Body of pancreas (tissue), 4 donors: ENCODE results near the gene SLC30A4. TPM values are rescaled to one million over a fixed set of nuclear protein-coding genes. Genes with fewer than 3 reads are reported as not detected.

Source experiments
- ATAC-seq: fragments of 150-250 bp; one replicate; pipeline ENCODE4 v1.9.1; 2016
- DNase-seq, 4 donors: peaks; one replicate each; pipeline ENCODE4 v3.0.0-alpha.2; 2019
- H3K27ac ChIP-seq, 4 donors: fragments of 200-600 bp; sonication (generic); 1 replicate in 3 of 4; 2 replicates in 1 of 4; pipeline versions ENCODE4 v1.5.1 to v1.6.1; 2016 to 2019; ENCODE audit warnings: mild to moderate bottlenecking in 1 of 4, mixed read lengths in 1 of 4, moderate library complexity in 1 of 4
- H3K27me3 ChIP-seq, 2 donors: fragments of 200-600 bp; sonication (generic); one replicate each; pipeline ENCODE4 v1.6.0; 2016; ENCODE audit warnings: mild to moderate bottlenecking in 1 of 2
- H3K36me3 ChIP-seq, 2 donors: fragments of 200-600 bp; sonication (generic); replicated peaks in 1 of 2; 2 replicates each; pipeline ENCODE4 v1.5.1; 2016; ENCODE audit warnings: low read depth in 2 of 2; ENCODE audit not compliant: insufficient read depth in 1 of 2
- H3K4me1 ChIP-seq: fragments of 200-600 bp; sonication (generic); one replicate; pipeline ENCODE4 v1.6.0; 2016
- H3K4me3 ChIP-seq, 2 donors: fragments of 200-600 bp; sonication (generic); 1 replicate in 1 of 2; 2 replicates in 1 of 2; pipeline ENCODE4 v1.5.1; 2016 to 2019
- H3K9me3 ChIP-seq, 3 donors: fragments of 200-600 bp; sonication (generic); 1 replicate in 2 of 3; 2 replicates in 1 of 3; pipeline ENCODE4 v1.5.1; 2016
- POLR2A ChIP-seq, 3 donors: fragments of 450-650 bp; IDR thresholded peaks; one replicate each; pipeline ENCODE4 v1.6.1; 2016; ENCODE audit warnings: antibody characterized with exemption in 3 of 3, mild to moderate bottlenecking in 2 of 3
- WGBS, 2 donors: methylation state at CpG; one replicate each; pipeline ENCODE4 v1.1.5; 2017; 5-methylcytosine and 5-hydroxymethylcytosine counted together
- intact Hi-C: fragments of 100-400 bp; cut with DNase I; formaldehyde crosslinking; loops from one replicate; pipeline ENCODE4 v1.15.1; 2023
- total RNA-seq, 2 donors: library from RNA; depleted of rRNA; stranded (reverse); fragments of >200 nt; gene quantifications; one replicate each; pipeline ENCODE4 v1.1.0, GENCODE V29; 2016
- TF ChIP-seq, protein P1 (sequence below), 7 experiments: fragments of 450-650 bp in 4 of 7; fragments of 200-600 bp in 3 of 7; sonication (generic) in 3 of 7; IDR thresholded peaks; one replicate each; pipeline ENCODE4 v1.5.1; 2016 to 2019; ENCODE audit warnings: antibody characterized with exemption in 7 of 7

SLC30A4 gene
- total RNA-seq, 2 donors from 2014 or later = 2.0 to 2.6 TPM

DNA sequence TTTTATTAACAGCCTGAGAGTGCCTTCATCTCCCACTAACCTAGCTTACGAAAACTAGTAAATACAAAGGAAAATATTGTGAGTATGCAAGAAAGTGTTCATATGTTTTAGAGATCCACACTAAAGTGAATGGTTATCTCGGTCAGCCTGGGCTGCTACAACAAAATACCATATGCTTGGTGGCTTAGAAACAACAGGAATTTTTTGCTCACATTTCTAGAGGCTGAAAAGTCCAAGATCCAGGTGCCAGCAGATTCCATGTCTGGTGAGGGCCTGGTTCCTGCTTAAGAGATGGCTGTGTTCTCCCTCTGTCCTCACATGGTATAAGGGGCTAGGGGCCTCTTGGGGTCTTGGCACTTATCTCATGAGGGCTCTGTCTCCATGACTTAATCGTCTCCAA, 20.5 kb upstream of the SLC30A4 start:
- ATAC-seq (no peak), DNase-seq (no peak)
- Histone ChIP-seq H3K4me3 (no peak overlapping the region), H3K36me3 (no peaks in the 10 kb centered on the region), H3K4me1 (no peaks in the 10 kb centered on the region), H3K9me3 (no peaks in the 10 kb centered on the region), H3K27ac (no peak overlapping the region), H3K27me3 (no peaks in the 10 kb centered on the region)
- TF ChIP-seq POLR2A (IDR thresholded peaks at IDR 0.05) = no peak
- TF ChIP-seq, protein P1, sequence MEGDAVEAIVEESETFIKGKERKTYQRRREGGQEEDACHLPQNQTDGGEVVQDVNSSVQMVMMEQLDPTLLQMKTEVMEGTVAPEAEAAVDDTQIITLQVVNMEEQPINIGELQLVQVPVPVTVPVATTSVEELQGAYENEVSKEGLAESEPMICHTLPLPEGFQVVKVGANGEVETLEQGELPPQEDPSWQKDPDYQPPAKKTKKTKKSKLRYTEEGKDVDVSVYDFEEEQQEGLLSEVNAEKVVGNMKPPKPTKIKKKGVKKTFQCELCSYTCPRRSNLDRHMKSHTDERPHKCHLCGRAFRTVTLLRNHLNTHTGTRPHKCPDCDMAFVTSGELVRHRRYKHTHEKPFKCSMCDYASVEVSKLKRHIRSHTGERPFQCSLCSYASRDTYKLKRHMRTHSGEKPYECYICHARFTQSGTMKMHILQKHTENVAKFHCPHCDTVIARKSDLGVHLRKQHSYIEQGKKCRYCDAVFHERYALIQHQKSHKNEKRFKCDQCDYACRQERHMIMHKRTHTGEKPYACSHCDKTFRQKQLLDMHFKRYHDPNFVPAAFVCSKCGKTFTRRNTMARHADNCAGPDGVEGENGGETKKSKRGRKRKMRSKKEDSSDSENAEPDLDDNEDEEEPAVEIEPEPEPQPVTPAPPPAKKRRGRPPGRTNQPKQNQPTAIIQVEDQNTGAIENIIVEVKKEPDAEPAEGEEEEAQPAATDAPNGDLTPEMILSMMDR (IDR thresholded peaks at IDR 0.05) = no peak
- intact Hi-C loops = no loop called here
- WGBS, 2 donors = 90 to 92% methylated on average over 3 of the region's 3 CpGs

DNA sequence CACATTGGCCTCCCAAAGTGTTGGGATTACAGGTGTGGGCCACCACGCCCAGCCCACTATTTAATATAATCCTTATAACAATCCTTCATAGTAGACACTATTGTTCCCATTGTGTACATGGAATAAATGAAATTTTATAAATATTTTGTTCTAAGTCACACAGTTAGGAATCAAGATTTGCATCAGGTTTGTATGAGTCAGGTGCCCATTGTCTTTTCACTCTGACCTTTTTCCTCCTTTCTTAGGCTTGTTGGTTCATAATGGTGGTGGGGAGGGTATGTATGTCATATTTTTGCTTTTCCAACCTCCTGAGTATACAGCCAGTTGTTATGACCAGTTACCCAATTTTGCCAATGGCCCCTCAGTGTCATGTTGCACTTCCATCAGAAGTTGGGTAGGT, 18.0 kb upstream of the SLC30A4 start:
- Histone ChIP-seq H3K27ac (no peak overlapping the region), H3K9me3 (no peaks in the 10 kb centered on the region), H3K36me3 (no peaks in the 10 kb centered on the region), H3K4me1 (peaks cover 2% of the 10 kb centered on the region), H3K27me3 (no peaks in the 10 kb centered on the region), H3K4me3 (no peak overlapping the region)
- WGBS, 2 donors = 79 to 89% methylated on average over 1 of the region's 1 CpG
- no peak for ATAC-seq
- intact Hi-C loops = no loop called here
- TF ChIP-seq POLR2A (IDR thresholded peaks at IDR 0.05) = no peak
- TF ChIP-seq, protein P1 (IDR thresholded peaks at IDR 0.05) = no peak
- DNase-seq = no peak

DNA sequence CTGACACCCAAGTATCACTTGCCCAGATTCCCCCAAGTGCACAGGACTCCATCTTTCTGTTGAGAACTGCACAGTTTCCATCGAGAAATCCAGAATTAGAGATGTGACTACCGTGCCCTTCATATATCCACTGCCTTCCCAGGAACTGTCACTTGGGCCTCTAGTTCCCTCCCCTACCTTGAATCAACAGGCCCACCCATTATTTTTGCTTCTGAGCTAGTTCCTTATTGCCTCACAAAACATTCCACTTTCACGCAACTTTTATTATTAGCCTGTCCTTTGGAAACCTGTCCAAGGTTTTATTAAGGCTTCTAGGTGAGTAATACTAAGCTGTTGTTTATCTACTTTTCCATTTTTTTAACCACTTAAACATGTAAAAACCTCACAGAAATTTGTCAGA, 17.1 kb upstream of the SLC30A4 start:
- intact Hi-C loops = no loop called here
- ATAC-seq (no peak), DNase-seq (no peak)
- TF ChIP-seq POLR2A (IDR thresholded peaks at IDR 0.05) = no peak
- TF ChIP-seq, protein P1 (IDR thresholded peaks at IDR 0.05) = no peak
- H3K9me3 ChIP-seq = no peaks in the 10 kb centered on the region
- H3K27me3 ChIP-seq = no peaks in the 10 kb centered on the region
- no peaks in the 10 kb centered on the region for H3K36me3 ChIP-seq
- WGBS, 2 donors = 83 to 89% methylated on average over 3 of the region's 3 CpGs
- H3K4me1 ChIP-seq = peaks cover 4% of the 10 kb centered on the region
- H3K27ac ChIP-seq = no peak overlapping the region
- H3K4me3 ChIP-seq = no peak overlapping the region

DNA sequence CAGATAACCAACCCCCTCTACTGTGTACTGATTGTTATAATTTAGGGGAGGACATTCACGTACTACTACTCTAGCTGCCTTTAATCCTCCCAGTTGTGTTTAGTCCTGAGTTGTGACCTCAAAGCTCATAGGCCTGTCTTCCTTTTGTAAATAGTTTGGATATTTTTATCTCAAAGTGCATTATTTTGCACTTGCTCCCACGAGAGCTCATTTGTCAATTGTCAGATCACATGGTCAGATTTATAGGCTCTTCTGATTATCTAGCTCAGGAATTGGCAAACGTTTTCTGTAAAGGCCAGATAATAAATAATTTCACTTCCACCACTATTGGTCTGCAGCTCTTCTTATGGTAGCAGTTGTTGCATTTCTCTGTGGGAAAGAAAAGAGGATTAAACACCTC, 14.4 kb upstream of the SLC30A4 start:
- Histone ChIP-seq H3K36me3 (no peaks in the 10 kb centered on the region), H3K27ac (no peak overlapping the region), H3K27me3 (no peaks in the 10 kb centered on the region), H3K9me3 (no peaks in the 10 kb centered on the region), H3K4me1 (peaks cover 4% of the 10 kb centered on the region), H3K4me3 (no peak overlapping the region)
- ATAC-seq = no peak
- intact Hi-C loops = no loop called here
- 24 to 30% methylated on average over 3 of the region's 3 CpGs for WGBS, 2 donors
- TF ChIP-seq, protein P1 (IDR thresholded peaks at IDR 0.05) = no peak
- no peak for TF ChIP-seq POLR2A (IDR thresholded peaks at IDR 0.05)
- no peak for DNase-seq

DNA sequence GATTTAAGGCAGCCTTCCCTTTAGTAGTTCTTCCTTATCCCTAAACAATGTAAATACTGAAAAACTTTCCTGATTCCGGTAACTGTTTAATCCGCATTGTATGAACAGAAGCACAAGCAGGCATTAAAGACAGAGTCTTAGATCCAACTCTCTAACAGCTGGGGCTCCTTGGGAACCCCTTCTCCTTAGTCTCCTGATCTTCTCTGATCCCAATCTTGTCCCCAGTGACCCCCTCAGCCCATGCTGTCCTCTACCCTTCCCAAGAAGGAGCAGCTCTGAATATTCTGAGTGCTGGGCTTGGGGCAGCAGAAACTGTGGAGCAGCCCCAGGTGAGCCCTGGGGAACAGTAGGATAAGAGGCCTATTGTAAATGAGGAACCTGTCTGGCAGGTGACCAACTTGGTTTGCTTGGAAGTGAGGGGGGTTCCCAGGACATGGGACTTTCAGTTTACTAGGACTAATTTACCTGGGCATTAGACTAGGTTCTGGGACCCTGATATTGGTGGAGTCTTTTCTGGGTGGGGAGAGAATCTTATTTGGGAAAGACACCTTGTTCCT, 13.0 kb upstream of the SLC30A4 start:
- intact Hi-C loops = no loop called here
- Histone ChIP-seq H3K4me3 (no peak overlapping the region), H3K36me3 (no peaks in the 10 kb centered on the region), H3K9me3 (no peaks in the 10 kb centered on the region), H3K27ac (peak overlapping the region in 1 of 4 donors; percentile 52), H3K4me1 (peaks cover 4% of the 10 kb centered on the region), H3K27me3 (no peaks in the 10 kb centered on the region)
- WGBS, 2 donors = 71 to 89% methylated on average over 2 of the region's 2 CpGs
- TF ChIP-seq, protein P1 (IDR thresholded peaks at IDR 0.05) = no peak
- TF ChIP-seq POLR2A (IDR thresholded peaks at IDR 0.05) = no peak
- ATAC-seq = no peak
- peak in 3 of 4 donors; percentile 10 to 13 (median 13) for DNase-seq
